HepG2 (cell line): ENCODE results near the gene PNN. TPM values are rescaled to one million over a fixed set of nuclear protein-coding genes. Genes with fewer than 3 reads are reported as not detected.

ENCODE experiments used
- AHDC1 ChIP-seq: sonication (generic); formaldehyde crosslinking; IDR thresholded peaks from 2 replicates; pipeline ENCODE4 v1.5.1; 2020; ENCODE audit warnings: mild to moderate bottlenecking, missing genetic modification reagents, borderline replicate concordance
- ARID4A ChIP-seq: sonication (generic); formaldehyde crosslinking; IDR thresholded peaks from 2 replicates; pipeline ENCODE4 v1.5.0; 2020; ENCODE audit warnings: mild to moderate bottlenecking, missing genetic modification reagents, borderline replicate concordance
- FLYWCH1 ChIP-seq: sonication (generic); formaldehyde crosslinking; IDR thresholded peaks from 2 replicates; pipeline ENCODE4 v1.8.1; 2023; ENCODE audit warnings: mild to moderate bottlenecking, missing genetic modification reagents
- FOSL1 ChIP-seq: sonication (generic); formaldehyde crosslinking; IDR thresholded peaks from 2 replicates; pipeline ENCODE4 v1.9.0; 2021; ENCODE audit warnings: missing genetic modification reagents, borderline replicate concordance
- GABPB1 ChIP-seq: IDR thresholded peaks from 2 replicates; pipeline ENCODE4 v1.6.1; 2016; ENCODE audit warnings: mild to moderate bottlenecking, missing genetic modification reagents, moderate library complexity, missing compliant biosample characterization
- HNRNPUL1 ChIP-seq: fragments of 200-400 bp; formaldehyde crosslinking; IDR thresholded peaks from 2 replicates; pipeline ENCODE4 v1.6.1; 2017; ENCODE audit warnings: low read depth, mild to moderate bottlenecking, low read length, moderate library complexity
- PAF1 ChIP-seq: IDR thresholded peaks from 2 replicates; pipeline ENCODE4 v1.6.1; 2016; ENCODE audit warnings: missing genetic modification reagents, missing compliant biosample characterization
- PLRG1 ChIP-seq: fragments of 450-650 bp; conservative IDR thresholded peaks from 2 replicates; pipeline ENCODE4 v1.6.1; 2016
- SAP130 ChIP-seq: IDR thresholded peaks from 2 replicates; pipeline ENCODE4 v1.6.1; 2016; ENCODE audit warnings: low read depth
- ZBTB26 ChIP-seq: IDR thresholded peaks from 2 replicates; pipeline ENCODE4 v1.6.1; 2016; ENCODE audit warnings: missing compliant biosample characterization, missing genetic modification reagents, borderline replicate concordance
- ZNF280D ChIP-seq: sonication (generic); formaldehyde crosslinking; IDR thresholded peaks from 2 replicates; pipeline ENCODE4 v1.5.1; 2020; ENCODE audit warnings: mild to moderate bottlenecking, missing genetic modification reagents
- ZNF598 ChIP-seq: sonication (generic); formaldehyde crosslinking; IDR thresholded peaks from 2 replicates; pipeline ENCODE4 v1.5.1; 2020; ENCODE audit warnings: mild to moderate bottlenecking, missing genetic modification reagents, borderline replicate concordance
- ZNF776 ChIP-seq: sonication (generic); formaldehyde crosslinking; IDR thresholded peaks from 2 replicates; pipeline ENCODE4 v1.4.0; 2020; ENCODE audit warnings: mild to moderate bottlenecking, missing genetic modification reagents
- polyA plus RNA-seq, 8 experiments: library from polyadenylated mRNA; depleted of rRNA in 3 of 8; stranded (reverse) in 7 of 8; unstranded in 1 of 8; fragments of >200 nt; fragmentation: Illumina TruSeq in 4 of 8; extraction: Trizol in 4 of 8; gene quantifications; 2 replicates each; pipeline versions ENCODE4 v1.2.1 to v1.2.3, GENCODE V29; 2011 to 2016; ENCODE audit warnings: low read depth in 4 of 8, missing spikeins in 1 of 8, mixed read lengths in 1 of 8; ENCODE audit not compliant: insufficient read depth in 1 of 8
- total RNA-seq, 5 experiments: library from RNA; depleted of rRNA; stranded (reverse); fragments of >200 nt; fragmentation: Illumina TruSeq; extraction: Trizol; gene quantifications; 2 replicates each; pipeline ENCODE4 v1.2.3, GENCODE V29; 2016; ENCODE audit warnings: low read depth in 1 of 5

The PNN gene
- total and polyA plus RNA-seq, 2 of the 13 experiments (the other 11 are each of a cell fraction or from before 2014, with no cell fraction given): 58.0 to 214 TPM

GRCh38 chr14:39174560-39175444, at the start of gene PNN (continued):
- TF ChIP-seq AHDC1 (CRISPR knock-in tag) (peak; percentile 50; the same call in 1 of the 2 replicates), ZNF280D (CRISPR knock-in tag) (no peak; the same call in none of the 2 replicates), ZNF776 (CRISPR knock-in tag) (peak; percentile 92), GABPB1 (CRISPR knock-in tag) (peak; percentile 95), ZNF598 (CRISPR knock-in tag) (peak; percentile 97), ZBTB26 (CRISPR knock-in tag) (peak; percentile 92), SAP130 (CRISPR knock-in tag) (peak; percentile 96), FLYWCH1 (CRISPR knock-in tag) (no peak; the same call in 1 of the 2 replicates), PLRG1 (no peak), ARID4A (CRISPR knock-in tag) (peak; percentile 98), HNRNPUL1 (peak; percentile 77; the same call in 1 of the 2 replicates), PAF1 (CRISPR knock-in tag) (peak; percentile 80; the same call in 1 of the 2 replicates), FOSL1 (CRISPR knock-in tag) (no peak; the same call in 1 of the 2 replicates)
